GM23248 (cell line): ENCODE data around the gene RHOJ. TPM values are rescaled to one million over a fixed set of nuclear protein-coding genes. Genes with fewer than 3 reads are reported as not detected.
"Not testable (repeated sequence)": the region's sequence is repeated elsewhere in the genome, so short reads cannot be mapped to it uniquely, and the experiment has no call there.

Source experiments
- DNase-seq: peaks from one replicate; pipeline ENCODE4 v3.0.0-alpha.2; 2015
- H2AFZ ChIP-seq: fragments of 200-600 bp; sonication (generic); 2 replicates; pipeline ENCODE4 v1.6.1; 2016; ENCODE audit warnings: antibody characterized with exemption
- H3F3A ChIP-seq: fragments of 200-600 bp; sonication (generic); 2 replicates; pipeline ENCODE4 v1.6.1; 2016; ENCODE audit warnings: mild to moderate bottlenecking, antibody characterized with exemption, mixed run types; ENCODE audit not compliant: insufficient read depth
- H3K27ac ChIP-seq: fragments of 200-600 bp; sonication (generic); 2 replicates; pipeline ENCODE4 v1.5.1; 2016; ENCODE audit warnings: mild to moderate bottlenecking
- H3K27me3 ChIP-seq: fragments of 200-600 bp; sonication (generic); replicated peaks from 2 replicates; pipeline ENCODE4 v1.6.1; 2016; ENCODE audit warnings: mild to moderate bottlenecking; ENCODE audit not compliant: insufficient read depth
- H3K36me3 ChIP-seq: fragments of 200-600 bp; sonication (generic); 2 replicates; pipeline ENCODE4 v1.6.1; 2016; ENCODE audit warnings: low read depth, mild to moderate bottlenecking
- H3K4me1 ChIP-seq: fragments of 200-600 bp; sonication (generic); 2 replicates; pipeline ENCODE4 v1.6.1; 2016; ENCODE audit warnings: mild to moderate bottlenecking; ENCODE audit not compliant: insufficient read depth
- H3K4me2 ChIP-seq: fragments of 200-600 bp; sonication (generic); one replicate; pipeline ENCODE4 v1.6.1; 2016; ENCODE audit warnings: mild to moderate bottlenecking; ENCODE audit not compliant: unreplicated experiment
- H3K4me3 ChIP-seq: fragments of 200-600 bp; sonication (generic); 2 replicates; pipeline ENCODE4 v1.5.1; 2016; ENCODE audit warnings: mild to moderate bottlenecking
- H3K79me2 ChIP-seq: fragments of 200-600 bp; sonication (generic); 2 replicates; pipeline ENCODE4 v1.6.1; 2016; ENCODE audit warnings: mild to moderate bottlenecking; ENCODE audit not compliant: insufficient read depth
- H3K9ac ChIP-seq: fragments of 200-600 bp; sonication (generic); 2 replicates; pipeline ENCODE4 v1.6.1; 2016; ENCODE audit warnings: mild to moderate bottlenecking
- H3K9me2 ChIP-seq: fragments of 200-600 bp; sonication (generic); 2 replicates; pipeline ENCODE4 v1.6.1; 2016; ENCODE audit warnings: mixed run types, mild to moderate bottlenecking, moderate library complexity; ENCODE audit not compliant: insufficient read depth
- H3K9me3 ChIP-seq: fragments of 200-600 bp; sonication (generic); one replicate; pipeline ENCODE4 v1.6.1; 2017; ENCODE audit warnings: low read depth
- H4K20me1 ChIP-seq: fragments of 200-600 bp; sonication (generic); 2 replicates; pipeline ENCODE4 v1.6.0; 2016; ENCODE audit not compliant: insufficient read depth
- EZH2 ChIP-seq: fragments of 200-600 bp; sonication (generic); IDR thresholded peaks from 2 replicates; pipeline ENCODE4 v1.6.1; 2018; ENCODE audit warnings: antibody characterized with exemption, mild to moderate bottlenecking; ENCODE audit not compliant: insufficient read depth, poor library complexity, severe bottlenecking
- EZH2phosphoT487 ChIP-seq: fragments of 200-600 bp; sonication (generic); IDR thresholded peaks from 2 replicates; pipeline ENCODE4 v1.6.1; 2018; ENCODE audit warnings: antibody characterized with exemption, moderate library complexity, mild to moderate bottlenecking, low read depth; ENCODE audit not compliant: insufficient read depth
- WGBS, 2 experiments: methylation state at CpG; one replicate each; pipeline ENCODE4 v1.1.6; 2015 to 2017; ENCODE audit warnings: low lambda C conversion rate in 2 of 2, low coverage in 1 of 2; ENCODE audit errors: missing lambda C conversion rate in 2 of 2; 5-methylcytosine and 5-hydroxymethylcytosine counted together
- in situ Hi-C: fragments of 300-500 bp; cut with MboI; formaldehyde crosslinking; loops from 2 replicates; pipeline ENCODE4 v1.15.0; 2020
- polyA plus RNA-seq: library from polyadenylated mRNA; unstranded; fragments of >200 nt; fragmentation: Nextera tagmentation; extraction: Ambion mirVana; gene quantifications from 2 replicates; pipeline ENCODE4 v1.2.1, GENCODE V29; 2016
- total RNA-seq: library from RNA; depleted of rRNA; stranded (reverse); fragments of >200 nt; shearing (Covaris generic); gene quantifications from 2 replicates; pipeline ENCODE4 v1.2.3, GENCODE V29; 2014

Gene RHOJ
- total and polyA plus RNA-seq, 2 experiments from 2014 or later = 1.2 to 2.2 TPM

GRCh38 chr14:63301891-63302534 is 97.8 kb downstream of the RHOJ start:
- no peak for DNase-seq
- no peaks in the 10 kb centered on the region for H3K4me1 ChIP-seq
- no peak for TF ChIP-seq EZH2phosphoT487
- TF ChIP-seq EZH2 = no peak
- no peaks in the 10 kb centered on the region for H3K36me3 ChIP-seq
- in situ Hi-C loops = no loop called here
- no peaks in the 10 kb centered on the region for H4K20me1 ChIP-seq
- H3K9me2 ChIP-seq = no peaks in the 10 kb centered on the region
- H3K4me3 ChIP-seq = no peak overlapping the region
- H3K4me2 ChIP-seq = no peak overlapping the region
- WGBS, 2 experiments = 43 to 45% methylated on average over 9 to 10 of the region's 10 CpGs
- H3K79me2 ChIP-seq = no peaks in the 10 kb centered on the region
- H3K9ac ChIP-seq = no peak overlapping the region
- H3K27me3 ChIP-seq = no peaks in the 10 kb centered on the region; the same call in 1 of the 2 replicates
- no peak overlapping the region for H3K27ac ChIP-seq
- no peak overlapping the region for H2AFZ ChIP-seq
- H3K9me3 ChIP-seq = no peaks in the 10 kb centered on the region
- no peaks in the 10 kb centered on the region for H3F3A ChIP-seq

GRCh38 chr14:63304429-63304828 is 100.2 kb downstream of the RHOJ start:
- in situ Hi-C loops, H3K4me1 ChIP-seq, H4K20me1 ChIP-seq, H2AFZ ChIP-seq, DNase-seq, H3K9ac ChIP-seq, H3K4me2 ChIP-seq, H3K79me2 ChIP-seq, H3K9me3 ChIP-seq, H3K9me2 ChIP-seq, H3K27me3 ChIP-seq, H3K36me3 ChIP-seq, H3K4me3 ChIP-seq, H3F3A ChIP-seq, H3K27ac ChIP-seq: not testable (repeated sequence)
- WGBS, 2 experiments = 51 to 60% methylated on average over 5 of the region's 5 CpGs

- H3K27ac ChIP-seq = no peak overlapping the region
- H3K27me3 ChIP-seq = no peaks in the 10 kb centered on the region
- no peak overlapping the region for H3K9ac ChIP-seq
- in situ Hi-C loops = no loop called here
- H4K20me1 ChIP-seq = no peaks in the 10 kb centered on the region
- TF ChIP-seq EZH2phosphoT487 (no peak), EZH2 (no peak)
- no peaks in the 10 kb centered on the region for H3K4me1 ChIP-seq
- no peak overlapping the region for H3K4me3 ChIP-seq
- no peaks in the 10 kb centered on the region for H3K36me3 ChIP-seq
- WGBS, 2 experiments = 4 to 5% methylated on average over 7 of the region's 7 CpGs
- no peaks in the 10 kb centered on the region for H3F3A ChIP-seq
- no peak overlapping the region for H2AFZ ChIP-seq
- no peaks in the 10 kb centered on the region for H3K9me3 ChIP-seq
- no peak overlapping the region for H3K4me2 ChIP-seq
- peak; percentile 39 for DNase-seq
- no peaks in the 10 kb centered on the region for H3K9me2 ChIP-seq
- no peaks in the 10 kb centered on the region for H3K79me2 ChIP-seq
Measured at GRCh38 chr14:63308723-63309317, 104.6 kb downstream of the RHOJ start.

- no peaks in the 10 kb centered on the region for H4K20me1 ChIP-seq
- TF ChIP-seq EZH2phosphoT487 (no peak), EZH2 (no peak)
- no peaks in the 10 kb centered on the region for H3K9me2 ChIP-seq
- H3K27me3 ChIP-seq = no peaks in the 10 kb centered on the region; the same call in 1 of the 2 replicates
- no peak within 1 kb of the TSS for H3K27ac ChIP-seq
- no peak within 1 kb of the TSS for H3K4me2 ChIP-seq
- no peak within 1 kb of the TSS for H3K4me3 ChIP-seq
- no peaks in the 10 kb centered on the region for H3K4me1 ChIP-seq
- in situ Hi-C loops = no loop called here
- H3K9ac ChIP-seq = no peak within 1 kb of the TSS
- no peak for DNase-seq
- no peaks in the 10 kb centered on the region for H3K9me3 ChIP-seq
- H2AFZ ChIP-seq = no peak within 1 kb of the TSS
- H3K36me3 ChIP-seq = no peaks in the 10 kb centered on the region
- H3F3A ChIP-seq = no peaks in the 10 kb centered on the region
- H3K79me2 ChIP-seq = no peaks in the 10 kb centered on the region
Measured at GRCh38 chr14:63318835-63319234, 114.6 kb downstream of the RHOJ start, which contains the start of gene GPHB5. Gene GPHB5, minus strand, starts transcription at chr14:63318935. Its CDS starts 1,086 bp downstream, at chr14:63317849.
